NCI-H748 treated with DMSO at 0.1 percent for 48 hours (cell line): ENCODE measurements around the gene ACVR1.

ENCODE experiments used
- DNase-seq: peaks from one replicate; lab custom pipeline; 2025; lab: John Stamatoyannopoulos, UW

Gene ACVR1

GRCh38 chr2:157789933-157790511 lies 86.1 kb downstream of the ACVR1 start:
- no peak for DNase-seq

- no peak for DNase-seq
These were observed 86.9 kb downstream of the ACVR1 start for GRCh38 chr2:157789256-157789655.

GRCh38 chr2:157788201-157788600 lies 87.9 kb downstream of the ACVR1 start:
- DNase-seq, result no peak

GRCh38 chr2:157787364-157787938 lies 88.7 kb downstream of the ACVR1 start:
- DNase-seq, result no peak

- DNase-seq, result no peak
These were observed 89.3 kb downstream of the ACVR1 start for GRCh38 chr2:157786663-157787363.

GRCh38 chr2:157785866-157786662 lies 90.1 kb downstream of the ACVR1 start:
- no peak for DNase-seq

GRCh38 chr2:157785200-157785599 lies 90.9 kb downstream of the ACVR1 start:
- peak; percentile 15 for DNase-seq

GRCh38 chr2:157784823-157785175 lies 91.3 kb downstream of the ACVR1 start:
- DNase-seq, result no peak

- DNase-seq, result no peak
These were observed 91.8 kb downstream of the ACVR1 start for GRCh38 chr2:157784169-157784822.

- no peak for DNase-seq
These were observed 92.9 kb downstream of the ACVR1 start for GRCh38 chr2:157783245-157783644.

GRCh38 chr2:157782057-157782845 lies 93.9 kb downstream of the ACVR1 start:
- no peak for DNase-seq

- no peak for DNase-seq
These were observed 95.9 kb downstream of the ACVR1 start for GRCh38 chr2:157780211-157780610.

- no peak for DNase-seq
These were observed 96.3 kb downstream of the ACVR1 start for GRCh38 chr2:157779794-157780193.

GRCh38 chr2:157777427-157777826 lies 98.7 kb downstream of the ACVR1 start:
- DNase-seq, result peak; percentile 31

GRCh38 chr2:157771234-157771633 lies 104.9 kb downstream of the ACVR1 start:
- no peak for DNase-seq

GRCh38 chr2:157769856-157770255 lies 106.3 kb downstream of the ACVR1 start:
- DNase-seq, result no peak

- DNase-seq, result no peak
These were observed 111.7 kb downstream of the ACVR1 start for GRCh38 chr2:157764386-157764785.

- DNase-seq, result no peak
These were observed 114.6 kb downstream of the ACVR1 start for GRCh38 chr2:157761520-157761919.

GRCh38 chr2:157760949-157761348 lies 115.2 kb downstream of the ACVR1 start:
- no peak for DNase-seq

GRCh38 chr2:157759855-157760254 lies 116.3 kb downstream of the ACVR1 start:
- DNase-seq, result no peak

- no peak for DNase-seq
These were observed 117.5 kb downstream of the ACVR1 start for GRCh38 chr2:157758586-157758985.
